NK-92 (cell line): Measurements from ENCODE around the gene APPL1.
"Not testable (repeated sequence)": the region's sequence is repeated elsewhere in the genome, so short reads cannot be mapped to it uniquely, and the experiment has no call there.

Experiments
- DNase-seq: peaks from one replicate; lab custom pipeline; 2025; ENCODE audit not compliant: unreplicated experiment; lab: John Stamatoyannopoulos, UW

Gene APPL1

DNA sequence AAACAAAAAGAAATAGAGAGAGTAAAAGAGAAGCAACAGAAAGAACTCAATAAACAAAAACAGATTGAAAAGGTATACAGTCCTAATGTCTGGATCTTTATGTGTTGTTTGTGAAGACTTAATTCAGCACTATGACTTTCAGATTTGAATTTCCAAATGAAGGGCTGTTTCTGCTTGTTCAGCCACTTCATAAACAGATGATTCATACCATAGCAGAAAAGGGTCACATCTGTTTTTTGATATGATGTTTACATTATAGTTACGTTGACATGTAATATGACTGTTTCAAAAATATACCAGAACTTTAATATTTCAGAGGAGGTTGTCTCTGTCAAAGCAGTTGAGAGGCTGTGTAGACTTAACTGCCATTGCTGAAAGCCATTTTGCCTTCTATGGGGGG is 40.9 kb downstream of the APPL1 start:
- DNase-seq, result no peak

DNA sequence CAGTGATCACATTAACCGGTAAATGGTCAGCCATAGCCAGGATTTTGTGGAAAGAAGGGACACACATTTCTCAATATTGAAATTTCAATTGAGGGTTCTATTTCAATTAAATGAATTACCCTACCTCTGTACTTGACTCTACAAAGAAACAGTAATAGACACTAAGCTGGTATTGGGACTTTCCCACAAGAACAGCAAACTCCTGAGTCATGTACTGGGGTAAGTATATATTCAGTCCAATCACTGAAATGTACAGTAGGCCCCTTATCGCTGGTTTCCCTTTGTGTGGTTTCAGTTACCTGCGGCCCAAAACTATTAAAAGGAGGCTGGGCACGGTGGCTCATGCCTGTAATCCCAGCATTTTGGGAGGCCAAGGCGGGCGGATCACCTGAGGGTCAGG is 47.3 kb downstream of the APPL1 start:
- no peak for DNase-seq

DNA sequence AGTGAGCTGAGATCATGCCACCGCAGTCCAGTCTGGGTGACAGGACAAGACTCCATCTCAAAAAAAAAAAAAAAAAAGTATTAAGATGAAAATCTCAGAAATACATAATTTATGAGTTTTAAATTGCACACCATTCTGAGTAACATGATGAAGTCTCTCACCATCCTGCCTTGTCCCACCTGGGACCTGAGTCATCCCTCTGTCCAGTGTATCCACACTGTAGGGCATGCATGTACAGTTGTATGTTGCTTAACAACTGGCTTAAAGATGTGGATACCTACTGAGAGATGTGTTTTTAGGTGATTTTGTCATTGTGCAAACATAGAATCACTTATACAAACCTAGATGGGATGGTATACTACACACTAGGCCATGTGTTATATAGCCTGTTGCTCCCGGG is 47.9 kb downstream of the APPL1 start:
- no peak for DNase-seq

DNA sequence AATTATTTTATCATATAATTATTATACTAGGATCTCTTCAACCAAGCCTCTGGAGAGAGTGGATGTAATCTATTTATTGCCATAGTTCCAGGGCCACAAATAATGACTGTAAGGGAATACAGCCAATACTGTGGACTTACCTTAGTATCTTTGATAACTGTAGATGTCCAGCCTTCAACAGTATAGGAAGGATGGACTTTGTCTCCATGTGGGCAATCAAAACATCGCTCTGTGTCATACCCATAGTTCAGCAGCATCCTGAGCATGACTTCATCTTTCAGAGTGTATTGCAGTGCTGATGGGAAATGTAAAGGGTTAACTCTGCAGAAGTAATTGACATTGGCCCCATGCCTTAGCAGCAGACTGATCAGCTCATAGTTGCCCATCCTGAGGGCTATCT is 50.7 kb downstream of the APPL1 start:
- DNase-seq, result no peak

DNA sequence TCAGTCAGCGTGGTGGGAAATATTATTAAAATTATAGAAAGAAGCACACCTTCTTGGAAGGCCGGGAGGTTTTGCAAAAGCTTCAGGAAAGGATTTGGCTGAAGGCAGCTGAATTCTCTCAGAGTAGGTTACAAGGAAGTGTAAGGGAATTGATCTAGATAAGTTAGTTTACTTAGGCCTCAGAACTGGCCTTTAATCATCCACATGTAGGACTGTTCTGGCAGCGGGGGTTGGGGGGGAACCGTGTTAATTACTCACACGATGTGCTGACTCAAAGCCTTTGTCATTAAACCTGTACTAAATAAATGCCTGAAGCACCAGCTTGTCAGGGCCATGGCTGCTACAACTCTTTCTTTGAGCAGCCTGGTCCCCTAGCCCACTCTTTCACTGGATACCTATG is 52.2 kb downstream of the APPL1 start:
- no peak for DNase-seq

DNA sequence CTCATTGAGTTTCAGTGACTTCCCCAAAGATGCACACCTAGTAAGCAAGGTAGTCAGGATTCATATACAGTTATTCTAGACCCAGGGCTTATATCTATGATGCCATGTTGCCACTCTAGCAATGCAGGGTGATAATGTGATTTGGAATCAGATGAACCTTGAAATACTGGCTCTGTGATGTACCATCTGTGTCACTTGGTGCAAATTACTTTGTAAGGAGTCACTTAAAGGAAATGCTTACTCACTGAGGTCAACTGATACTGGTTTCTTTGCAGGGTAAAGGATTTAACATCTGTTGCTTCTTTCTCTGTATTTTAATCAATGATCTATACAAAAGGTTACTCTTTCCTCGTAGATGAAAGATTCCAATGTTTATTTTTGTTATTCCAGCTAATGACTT is 54.2 kb downstream of the APPL1 start:
- DNase-seq, result no peak

DNA sequence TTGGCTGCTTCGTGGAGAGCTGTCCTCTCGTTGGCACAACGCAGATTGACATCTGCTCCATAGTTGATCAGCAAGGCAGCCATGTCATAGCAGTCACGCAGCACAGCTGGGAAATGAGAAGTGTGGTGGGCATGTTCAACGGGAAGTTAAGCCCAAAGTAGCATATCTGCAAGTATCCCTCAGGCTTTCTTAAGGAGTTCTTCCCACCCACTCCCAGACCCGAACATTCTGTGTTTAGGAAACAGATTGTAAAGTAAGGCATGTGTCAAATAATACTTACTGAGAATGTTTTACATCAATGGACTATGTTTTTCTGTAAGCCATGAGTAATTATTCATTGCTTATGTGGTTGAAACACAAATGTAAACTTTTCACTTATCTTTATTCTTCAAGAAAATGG is 55.8 kb downstream of the APPL1 start:
- DNase-seq, result no peak

DNA sequence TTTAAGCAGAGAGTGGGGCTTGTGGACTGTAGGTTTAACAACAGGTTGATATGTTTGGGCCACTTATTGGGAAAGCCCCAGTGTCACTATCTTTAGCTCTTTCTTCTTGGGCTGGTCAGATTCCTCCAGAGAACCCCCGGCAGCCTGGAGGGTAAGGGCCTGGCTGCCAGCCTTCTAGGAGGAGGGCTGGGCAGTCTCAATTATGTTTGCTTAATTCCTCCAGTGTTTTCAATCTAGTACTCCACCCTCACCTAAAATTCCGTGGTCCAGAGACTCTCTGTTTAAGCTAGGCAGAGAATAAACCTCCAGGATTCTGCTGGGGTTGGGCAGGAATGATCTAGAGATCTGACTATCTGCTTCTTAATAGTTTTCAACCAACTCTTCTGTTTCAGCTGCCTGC is 59.7 kb downstream of the APPL1 start:
- DNase-seq, result no peak

DNA sequence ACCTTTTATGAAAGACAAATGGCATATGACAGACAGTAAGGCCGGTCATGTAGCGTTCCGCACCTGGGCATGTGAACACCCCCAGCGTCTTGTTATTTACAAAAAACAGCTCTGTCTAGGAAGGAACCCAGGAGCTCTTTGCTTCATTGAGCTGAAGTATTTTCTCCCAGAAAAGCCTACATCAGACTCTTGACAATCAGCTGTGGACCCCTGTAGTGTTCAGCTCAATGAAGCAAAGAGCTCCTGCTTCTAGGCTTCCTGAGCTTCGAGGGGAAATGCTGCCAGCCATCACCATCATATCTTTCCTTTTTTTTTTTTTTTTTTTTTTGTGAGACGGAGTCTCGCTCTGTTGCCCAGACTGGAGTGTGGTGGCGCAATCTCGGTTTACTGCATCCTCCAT is 60.9 kb downstream of the APPL1 start:
- DNase-seq, result no peak

DNA sequence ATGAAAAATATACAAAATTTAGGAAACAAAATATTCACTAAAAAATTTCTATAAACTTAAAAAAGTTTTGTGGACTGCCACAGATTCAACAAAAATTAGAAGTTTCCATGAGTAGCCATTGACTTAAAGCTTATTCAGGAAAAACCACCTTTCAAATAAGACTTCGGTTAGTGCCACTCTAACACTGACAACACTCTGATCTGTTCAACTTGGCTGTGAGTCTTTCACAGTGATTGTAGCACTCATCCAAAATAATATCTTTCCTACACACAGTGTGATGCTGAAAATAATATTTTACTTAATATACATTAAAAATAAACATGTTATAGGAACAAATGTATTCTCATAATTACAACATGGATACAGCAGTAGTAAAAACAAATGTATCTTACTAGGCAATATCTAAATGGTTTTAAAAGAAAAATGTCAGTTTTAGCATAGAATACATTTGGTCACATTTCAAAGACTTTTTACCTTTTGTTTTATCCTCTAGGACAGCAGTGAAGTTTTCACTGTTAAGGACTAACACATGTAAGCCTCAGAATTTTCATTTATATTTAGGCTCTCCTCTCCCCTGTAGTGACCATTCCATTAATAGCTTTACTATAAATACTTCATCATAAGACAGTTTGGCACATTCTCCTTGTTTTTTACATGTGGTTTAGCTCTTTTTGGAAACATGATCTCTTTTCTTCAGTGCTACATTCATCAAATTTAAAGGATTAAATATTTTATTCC is 64.8 kb downstream of the APPL1 start, which contains the start of gene ASB14:
Gene ASB14 (minus strand): TSS at position 527 of the 738 bp plus-strand sequence. CDS start 652 bp downstream, outside the sequence.
- DNase-seq, result no peak

DNA sequence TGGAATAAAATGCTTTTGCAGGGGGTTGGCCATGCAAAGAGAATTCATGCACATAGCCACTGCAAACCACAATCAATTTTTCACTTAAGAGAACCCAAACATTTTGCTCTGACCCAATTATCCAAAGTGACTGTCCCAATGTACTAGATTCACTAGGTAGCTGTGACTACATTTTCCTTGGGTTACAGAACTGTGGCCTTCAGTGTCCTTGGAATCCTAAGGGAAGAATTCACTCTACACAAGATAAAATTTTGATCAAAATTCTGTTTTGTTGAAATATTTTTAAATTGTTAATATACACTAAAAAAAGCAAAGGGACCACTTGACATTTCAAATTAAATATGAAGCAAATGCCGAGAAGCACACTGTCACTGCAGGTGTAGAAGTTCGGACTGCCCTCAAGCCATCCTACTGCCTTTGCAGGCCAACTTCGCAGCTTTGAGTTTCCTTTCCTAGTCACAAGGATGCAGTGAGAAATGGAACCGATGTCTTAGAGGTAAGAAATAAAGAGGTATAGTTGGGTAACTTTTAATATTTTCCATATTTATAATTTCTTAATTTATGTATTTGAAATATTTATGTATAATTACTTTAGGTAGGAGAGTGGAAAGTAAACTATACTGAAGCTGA is 65.5 kb downstream of the APPL1 start:
- no peak for DNase-seq

DNA sequence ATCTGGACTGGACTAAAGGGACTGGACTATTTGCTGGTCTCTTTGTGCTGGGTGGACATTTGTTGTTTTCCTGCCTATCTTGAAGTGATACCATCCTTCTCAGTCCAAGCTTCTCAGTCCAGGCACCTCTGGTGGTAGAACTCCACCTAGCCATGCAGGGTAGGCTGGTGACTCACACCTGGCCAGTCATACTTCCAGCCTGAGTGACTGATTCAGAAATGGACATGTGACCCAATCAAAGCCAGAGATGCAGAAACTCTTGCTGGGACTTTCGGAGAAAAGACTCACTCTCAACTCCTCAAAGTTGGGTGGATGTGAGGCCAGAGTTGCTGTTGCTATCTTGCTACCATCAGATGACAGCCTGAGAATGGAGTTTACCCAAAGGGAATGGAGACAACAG is 70.5 kb downstream of the APPL1 start:
- no peak for DNase-seq

DNA sequence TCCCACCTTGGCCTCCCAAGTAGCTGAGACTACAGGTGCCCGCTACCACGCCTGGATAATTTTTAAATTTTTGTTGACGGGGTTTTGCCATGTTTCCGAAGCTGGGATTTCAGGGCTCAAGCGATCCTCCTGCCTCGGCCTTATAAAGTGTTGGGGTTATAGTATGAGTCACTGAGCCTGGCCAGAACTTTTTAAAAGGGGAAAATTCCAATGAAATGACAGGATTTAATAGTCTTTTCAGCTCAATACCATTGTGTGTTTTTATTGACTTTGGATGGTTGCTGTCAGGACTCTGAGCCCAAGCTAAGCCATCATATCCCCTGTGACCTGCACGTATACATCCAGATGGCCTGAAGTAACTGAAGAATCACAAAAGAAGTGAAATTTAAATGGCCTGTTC is 76.0 kb downstream of the APPL1 start:
- DNase-seq, result not testable (repeated sequence)

DNA sequence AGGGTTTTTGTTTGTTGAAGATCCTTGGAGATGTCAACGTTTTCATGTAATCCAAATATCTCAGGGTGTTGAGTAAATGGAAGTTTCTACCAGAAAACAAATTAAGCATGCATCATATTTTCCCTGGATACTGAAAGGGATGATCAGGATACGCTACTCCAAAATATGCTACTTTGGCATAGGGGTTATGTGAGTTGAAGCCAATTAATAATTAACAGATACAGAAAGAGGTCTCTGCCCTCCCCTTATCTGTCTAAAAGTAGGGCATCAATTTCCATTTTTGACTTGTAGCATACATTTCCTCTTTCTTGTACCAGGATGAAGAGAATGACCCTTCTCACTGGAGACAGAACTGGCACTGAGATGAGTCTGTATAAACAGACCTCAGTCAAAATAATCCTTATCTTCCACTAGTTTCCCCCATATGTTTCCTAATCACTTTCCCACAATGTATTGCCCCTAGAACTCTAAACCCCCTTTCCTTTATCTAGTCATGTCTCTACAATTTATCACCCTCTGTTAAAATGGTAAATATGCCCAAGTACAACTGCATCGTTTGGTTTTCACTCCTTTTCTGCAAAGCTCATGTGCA is 82.3 kb downstream of the APPL1 start:
- no peak for DNase-seq

DNA sequence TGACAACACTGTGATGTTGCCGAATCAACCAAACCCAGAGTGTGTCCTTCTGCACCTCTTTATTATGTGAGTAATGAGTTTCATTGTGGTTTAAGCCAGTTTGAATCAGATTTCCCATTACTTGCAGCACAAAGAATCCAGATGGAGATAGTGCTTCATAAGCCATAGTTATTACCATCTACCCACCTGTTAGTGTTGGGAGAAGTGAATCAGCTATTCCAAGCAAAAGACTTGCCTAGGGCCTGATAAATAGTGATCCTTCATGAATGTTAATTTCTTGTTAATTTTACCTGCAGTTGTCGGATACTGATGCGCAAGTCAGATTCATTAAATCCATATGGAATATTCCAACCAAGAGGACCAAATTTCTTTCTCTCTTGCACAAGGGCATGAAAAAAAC is 86.7 kb downstream of the APPL1 start:
- no peak for DNase-seq
